HG03135 (cell line): ENCODE data around the gene ZFHX3.

Experiments
- ATAC-seq: cut with Tn5 transposase; IDR thresholded peaks from one replicate; pipeline ENCODE4 v1.9.1; 2021; ENCODE audit warnings: mild to moderate bottlenecking, moderate library complexity; ENCODE audit not compliant: unreplicated experiment

The ZFHX3 gene

GRCh38 chr16:73057291-73058210, 9.6 kb upstream of the ZFHX3 start:
- ATAC-seq, result peak; percentile 47

GRCh38 chr16:73056921-73057290, 9.0 kb upstream of the ZFHX3 start:
- ATAC-seq, result no peak

- no peak for ATAC-seq
These were observed 8.5 kb upstream of the ZFHX3 start for GRCh38 chr16:73056448-73056847.

GRCh38 chr16:73054813-73055482, 7.0 kb upstream of the ZFHX3 start:
- ATAC-seq, result no peak

GRCh38 chr16:73054498-73054812, 6.5 kb upstream of the ZFHX3 start:
- no peak for ATAC-seq

GRCh38 chr16:73054125-73054484, 6.2 kb upstream of the ZFHX3 start:
- no peak for ATAC-seq

- no peak for ATAC-seq
These were observed 5.6 kb upstream of the ZFHX3 start for GRCh38 chr16:73053364-73054124.

- ATAC-seq, result no peak
These were observed 5.1 kb upstream of the ZFHX3 start for GRCh38 chr16:73053038-73053363.

GRCh38 chr16:73052576-73052975, 4.6 kb upstream of the ZFHX3 start:
- ATAC-seq, result no peak

- no peak for ATAC-seq
These were observed 4.0 kb upstream of the ZFHX3 start for GRCh38 chr16:73051961-73052360.

- ATAC-seq, result no peak
These were observed 3.3 kb upstream of the ZFHX3 start for GRCh38 chr16:73051226-73051625.

- ATAC-seq, result no peak
These were observed 2.5 kb upstream of the ZFHX3 start for GRCh38 chr16:73050201-73051099.

- no peak for ATAC-seq
These were observed 1.6 kb upstream of the ZFHX3 start for GRCh38 chr16:73049511-73049910.

GRCh38 chr16:73049091-73049490, 1.2 kb upstream of the ZFHX3 start:
- ATAC-seq, result no peak

GRCh38 chr16:73048292-73049080, 558 bp upstream of the ZFHX3 start:
- no peak for ATAC-seq

GRCh38 chr16:73047221-73047535, 750 bp downstream of the ZFHX3 start:
- ATAC-seq, result no peak

- no peak for ATAC-seq
These were observed 1.1 kb downstream of the ZFHX3 start for GRCh38 chr16:73046849-73047214.

- no peak for ATAC-seq
These were observed 1.6 kb downstream of the ZFHX3 start for GRCh38 chr16:73046202-73046848.

GRCh38 chr16:73043828-73044467, 4.0 kb downstream of the ZFHX3 start:
- no peak for ATAC-seq
